ENCODE data around the gene TMOD3. TPM values are rescaled to one million over a fixed set of nuclear protein-coding genes. Genes with fewer than 3 reads are reported as not detected.

Gene TMOD3
- total RNA-seq, 1 donor = 100 TPM

- TF ChIP-seq CTCF (IDR thresholded peaks at IDR 0.05; ENCODE audit: insufficient read depth, low read depth, low read length) = no peak
- peak; percentile 12 for DNase-seq (ENCODE audit: low read depth)
- no peak overlapping the region for H3K4me3 ChIP-seq (ENCODE audit: low read depth, low read length)
Measured at GRCh38 chr15:51793521-51794305, 35.7 kb upstream of the TMOD3 start.

GRCh38 chr15:51796847-51797401 is 32.5 kb upstream of the TMOD3 start:
- TF ChIP-seq CTCF (IDR thresholded peaks at IDR 0.05; ENCODE audit: insufficient read depth, low read depth, low read length) = no peak
- no peak overlapping the region for H3K4me3 ChIP-seq (ENCODE audit: low read depth, low read length)
- DNase-seq (ENCODE audit: low read depth) = no peak

- no peak overlapping the region for H3K4me3 ChIP-seq (ENCODE audit: low read depth, low read length)
- DNase-seq (ENCODE audit: low read depth) = no peak
- no peak for TF ChIP-seq CTCF (IDR thresholded peaks at IDR 0.05; ENCODE audit: insufficient read depth, low read depth, low read length)
Measured at GRCh38 chr15:51798281-51798680, 31.2 kb upstream of the TMOD3 start.

GRCh38 chr15:51799282-51800252 is 29.9 kb upstream of the TMOD3 start:
- no peak for TF ChIP-seq CTCF (IDR thresholded peaks at IDR 0.05; ENCODE audit: insufficient read depth, low read depth, low read length)
- H3K4me3 ChIP-seq (ENCODE audit: low read depth, low read length) = no peak overlapping the region
- DNase-seq (ENCODE audit: low read depth) = no peak

- peak; percentile 11 for DNase-seq (ENCODE audit: low read depth)
- TF ChIP-seq CTCF (IDR thresholded peaks at IDR 0.05; ENCODE audit: insufficient read depth, low read depth, low read length) = peak; percentile 70
- no peak overlapping the region for H3K4me3 ChIP-seq (ENCODE audit: low read depth, low read length)
Measured at GRCh38 chr15:51801391-51801835, 28.0 kb upstream of the TMOD3 start.

- TF ChIP-seq CTCF (IDR thresholded peaks at IDR 0.05; ENCODE audit: insufficient read depth, low read depth, low read length) = no peak
Measured at GRCh38 chr15:51802593-51802992, 26.9 kb upstream of the TMOD3 start.

More at GRCh38 chr15:51802593-51802992, 26.9 kb upstream of the TMOD3 start:
- H3K4me3 ChIP-seq (ENCODE audit: low read depth, low read length) = no peak overlapping the region
- DNase-seq (ENCODE audit: low read depth) = no peak
